Rectal smooth muscle tissue (tissue), 1 donor: Measurements from ENCODE around the gene EXOC4.

Experiments
- H3K27ac ChIP-seq: one replicate; pipeline ENCODE4 v1.7.0; 2013; ENCODE audit warnings: low read depth, low read length, inconsistent platforms
- H3K27me3 ChIP-seq: one replicate; pipeline ENCODE4 v1.7.0; 2013; ENCODE audit warnings: low read length; ENCODE audit not compliant: control insufficient read depth, insufficient read depth
- H3K36me3 ChIP-seq: one replicate; pipeline ENCODE4 v1.7.0; 2013; ENCODE audit warnings: low read length; ENCODE audit not compliant: control insufficient read depth, insufficient read depth
- H3K4me1 ChIP-seq: one replicate; pipeline ENCODE4 v1.7.0; 2013; ENCODE audit warnings: low read length; ENCODE audit not compliant: control insufficient read depth, insufficient read depth
- H3K4me3 ChIP-seq: one replicate; pipeline ENCODE4 v1.7.0; 2013; ENCODE audit warnings: low read length
- H3K9ac ChIP-seq: one replicate; pipeline ENCODE4 v1.7.0; 2013; ENCODE audit warnings: low read length

EXOC4 gene

DNA sequence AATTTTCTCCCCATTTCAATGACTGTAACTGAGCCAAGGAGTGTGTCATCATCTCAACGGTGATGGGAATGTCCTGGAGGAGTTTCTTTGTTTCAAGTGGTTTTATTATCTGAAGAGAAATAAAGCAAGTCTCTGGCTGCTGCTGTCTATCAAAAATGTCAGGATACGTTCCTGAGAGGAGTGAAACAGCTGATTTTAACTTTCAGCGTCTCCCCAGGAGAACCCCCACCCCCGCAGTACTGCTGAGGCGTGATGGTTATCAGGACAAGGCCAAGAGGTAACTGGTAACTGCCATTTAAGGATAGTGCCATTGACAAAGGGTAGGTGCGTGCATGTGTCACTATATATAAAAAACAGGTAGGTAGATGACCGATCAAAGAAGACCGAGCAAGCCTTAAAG lies 803.9 kb downstream of the EXOC4 start:
- Histone ChIP-seq H3K36me3 (no peaks in the 10 kb centered on the region), H3K27ac (no peak overlapping the region)

DNA sequence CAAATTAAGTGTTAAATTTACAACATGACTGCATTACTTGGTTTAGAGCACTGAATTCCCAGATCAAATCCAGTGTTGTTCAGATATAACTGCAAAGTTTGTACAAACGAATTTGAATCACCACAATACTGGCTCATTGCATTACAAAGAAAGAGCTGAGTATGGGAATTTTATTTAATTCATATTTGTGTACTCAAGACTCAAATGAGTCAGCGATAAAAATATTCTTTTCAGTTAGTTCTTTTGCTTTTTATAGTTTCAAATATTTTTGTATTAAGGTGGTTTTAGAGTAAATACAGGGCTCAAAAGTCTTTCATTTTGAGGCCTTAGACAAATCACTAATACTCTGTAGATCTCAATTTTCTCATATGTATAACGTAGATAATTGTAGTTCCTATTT lies 805.6 kb downstream of the EXOC4 start:
- Histone ChIP-seq H3K9ac (no peak overlapping the region), H3K36me3 (no peaks in the 10 kb centered on the region), H3K4me1 (no peaks in the 10 kb centered on the region), H3K4me3 (no peak overlapping the region), H3K27ac (no peak overlapping the region), H3K27me3 (no peaks in the 10 kb centered on the region)

More for the DNA sequence above, 803.9 kb downstream of the EXOC4 start:
- no peaks in the 10 kb centered on the region for H3K27me3 ChIP-seq
- no peak overlapping the region for H3K9ac ChIP-seq
- H3K4me3 ChIP-seq: no peak overlapping the region
- H3K4me1 ChIP-seq: no peaks in the 10 kb centered on the region

DNA sequence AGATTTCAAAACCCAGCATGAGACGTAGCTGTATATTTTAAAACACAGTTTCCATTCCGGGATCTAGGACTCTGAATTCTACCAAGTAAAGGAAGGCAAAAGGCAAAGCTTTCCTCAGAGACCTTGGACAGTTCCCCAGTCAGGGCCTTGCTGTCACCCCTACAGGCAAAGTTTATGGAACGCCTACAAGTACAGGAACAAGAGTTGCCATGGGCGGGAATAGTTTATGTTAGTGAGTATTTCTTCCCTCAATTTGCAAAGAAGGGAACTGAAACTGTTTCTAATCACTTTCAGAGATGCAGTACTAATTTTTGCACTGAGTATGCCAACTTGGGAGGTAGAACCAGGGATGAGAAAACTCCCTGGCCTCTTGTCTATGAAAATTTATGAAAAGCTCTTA lies 806.1 kb downstream of the EXOC4 start:
- Histone ChIP-seq H3K4me1 (no peaks in the 10 kb centered on the region), H3K27me3 (no peaks in the 10 kb centered on the region), H3K27ac (no peak overlapping the region), H3K9ac (no peak overlapping the region), H3K36me3 (no peaks in the 10 kb centered on the region), H3K4me3 (no peak overlapping the region)

DNA sequence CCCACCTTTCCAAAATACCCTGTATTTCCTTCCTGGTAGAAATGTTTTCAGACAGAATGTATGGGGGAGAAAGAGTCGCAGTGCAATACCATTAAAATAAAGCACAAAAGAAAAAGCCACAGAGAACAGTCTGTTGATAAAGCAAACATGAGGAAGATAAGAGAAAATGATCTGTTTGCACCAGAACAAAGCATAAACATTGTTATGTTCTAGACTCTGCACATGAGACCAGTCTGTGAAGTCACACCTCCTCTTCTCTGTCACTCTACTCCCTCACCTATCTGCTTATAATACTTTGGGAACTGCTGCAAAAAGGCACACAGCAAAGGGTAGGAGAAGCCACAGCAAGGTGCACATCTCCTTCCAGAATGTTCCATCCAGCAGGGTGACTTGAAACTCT lies 807.0 kb downstream of the EXOC4 start:
- H3K4me1 ChIP-seq: no peaks in the 10 kb centered on the region
- H3K27me3 ChIP-seq: no peaks in the 10 kb centered on the region
- no peaks in the 10 kb centered on the region for H3K36me3 ChIP-seq
- no peak overlapping the region for H3K27ac ChIP-seq
- H3K4me3 ChIP-seq: no peak overlapping the region
- H3K9ac ChIP-seq: no peak overlapping the region

DNA sequence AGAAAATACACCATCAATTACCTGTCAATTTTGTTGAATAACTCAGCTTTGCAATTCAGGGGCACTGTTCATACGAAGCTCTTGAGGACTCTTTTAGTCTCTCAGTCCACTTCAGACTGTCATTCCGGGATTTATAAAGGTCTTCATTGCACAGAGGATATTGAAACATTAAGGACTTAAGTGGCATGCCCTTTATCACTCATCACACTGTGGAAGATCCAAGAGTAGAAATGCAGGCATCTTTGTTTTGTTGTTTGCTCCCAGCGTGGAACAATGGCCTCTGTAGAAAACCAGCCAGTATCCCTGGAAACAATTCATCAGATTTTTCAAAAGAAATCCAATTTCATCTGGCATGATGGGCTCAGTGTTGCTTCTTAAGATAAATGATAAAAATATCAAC lies 808.0 kb downstream of the EXOC4 start:
- Histone ChIP-seq H3K27ac (no peak overlapping the region), H3K4me3 (no peak overlapping the region), H3K4me1 (no peaks in the 10 kb centered on the region), H3K36me3 (no peaks in the 10 kb centered on the region), H3K27me3 (no peaks in the 10 kb centered on the region), H3K9ac (no peak overlapping the region)

DNA sequence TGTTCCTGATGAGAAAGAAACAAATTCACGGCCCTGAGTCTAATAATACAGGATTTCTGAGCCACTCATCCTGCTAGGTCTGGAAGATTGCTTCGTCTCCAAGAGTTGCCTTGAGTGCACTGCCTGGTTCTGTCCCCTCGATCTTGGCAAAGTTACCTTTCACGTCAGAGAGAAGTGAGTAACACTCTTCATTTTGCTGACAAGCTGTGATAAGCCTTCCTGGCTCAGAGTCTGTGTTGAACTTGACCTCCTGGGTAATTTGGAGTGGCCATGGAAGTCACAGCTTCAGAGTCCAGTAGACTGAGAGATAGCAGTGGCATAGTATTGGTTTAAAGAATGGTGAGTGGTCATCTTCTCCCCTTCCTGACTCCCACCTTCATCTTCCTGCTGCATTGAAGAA lies 809.6 kb downstream of the EXOC4 start:
- Histone ChIP-seq H3K9ac (no peak overlapping the region), H3K4me1 (no peaks in the 10 kb centered on the region), H3K27me3 (no peaks in the 10 kb centered on the region), H3K36me3 (no peaks in the 10 kb centered on the region), H3K4me3 (no peak overlapping the region), H3K27ac (no peak overlapping the region)

DNA sequence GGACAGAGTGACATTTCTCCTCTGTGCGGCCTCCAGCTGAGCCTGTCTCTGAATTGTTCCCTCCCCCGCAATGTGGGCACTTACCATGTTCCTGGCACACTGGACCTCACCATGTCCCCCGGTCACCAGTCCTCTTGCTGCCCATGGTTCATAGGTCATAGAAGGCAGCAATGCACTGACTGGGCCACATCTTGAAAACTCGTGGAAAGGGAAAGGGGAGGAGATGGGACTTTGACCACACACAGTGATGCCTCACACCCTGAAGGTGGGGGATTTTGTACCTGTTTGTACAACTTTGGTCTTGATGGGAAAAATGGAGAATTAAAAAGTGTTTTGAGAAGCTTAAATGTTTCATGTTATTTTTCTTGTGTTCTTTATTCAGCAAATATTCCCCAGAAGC lies 812.5 kb downstream of the EXOC4 start:
- no peaks in the 10 kb centered on the region for H3K36me3 ChIP-seq
- no peaks in the 10 kb centered on the region for H3K4me1 ChIP-seq
- no peak overlapping the region for H3K9ac ChIP-seq
- no peak overlapping the region for H3K4me3 ChIP-seq
- H3K27ac ChIP-seq: no peak overlapping the region
- no peaks in the 10 kb centered on the region for H3K27me3 ChIP-seq

DNA sequence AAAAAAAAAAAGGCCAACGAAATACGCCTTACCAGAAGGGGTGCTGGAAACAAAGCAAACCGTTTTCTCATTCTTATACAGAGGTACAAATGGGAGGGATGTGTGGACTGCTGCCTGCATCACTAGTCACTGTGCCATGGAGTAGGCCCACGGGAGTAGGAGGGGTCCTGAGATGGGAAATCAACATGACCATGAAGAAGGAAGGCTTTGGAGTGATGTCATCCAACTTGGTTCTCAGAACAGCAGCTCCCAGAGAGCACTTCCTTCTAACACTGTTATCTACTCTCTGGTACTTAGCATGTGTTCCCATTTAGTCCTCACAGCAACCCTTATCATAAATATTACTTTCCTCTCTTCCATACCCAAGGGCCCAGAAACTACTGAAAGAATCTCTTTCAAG lies 814.3 kb downstream of the EXOC4 start:
- Histone ChIP-seq H3K27me3 (no peaks in the 10 kb centered on the region), H3K9ac (no peak overlapping the region), H3K36me3 (no peaks in the 10 kb centered on the region), H3K4me1 (no peaks in the 10 kb centered on the region), H3K27ac (no peak overlapping the region), H3K4me3 (no peak overlapping the region)

DNA sequence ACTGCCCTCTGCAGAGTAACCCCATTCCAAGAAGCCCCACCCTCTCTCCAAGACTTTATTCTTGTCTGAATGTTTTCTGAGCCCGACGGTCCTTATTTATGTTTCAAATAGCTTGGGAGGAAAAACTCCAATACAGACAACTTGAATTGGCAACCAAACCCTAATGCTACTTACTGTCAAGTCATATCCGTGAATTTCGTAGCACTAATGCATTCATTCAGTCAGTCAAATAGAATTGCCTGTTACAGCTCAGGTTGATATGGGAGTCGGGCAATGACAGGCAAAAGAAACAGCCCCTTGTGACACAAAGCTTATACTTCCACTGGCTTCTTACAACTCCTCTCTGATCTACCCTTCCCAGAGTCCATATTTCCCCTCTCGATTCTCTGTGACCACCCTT lies 815.8 kb downstream of the EXOC4 start:
- H3K4me3 ChIP-seq: no peak overlapping the region
- no peak overlapping the region for H3K27ac ChIP-seq
- no peaks in the 10 kb centered on the region for H3K36me3 ChIP-seq
- H3K27me3 ChIP-seq: no peaks in the 10 kb centered on the region
- H3K4me1 ChIP-seq: no peaks in the 10 kb centered on the region
- no peak overlapping the region for H3K9ac ChIP-seq

DNA sequence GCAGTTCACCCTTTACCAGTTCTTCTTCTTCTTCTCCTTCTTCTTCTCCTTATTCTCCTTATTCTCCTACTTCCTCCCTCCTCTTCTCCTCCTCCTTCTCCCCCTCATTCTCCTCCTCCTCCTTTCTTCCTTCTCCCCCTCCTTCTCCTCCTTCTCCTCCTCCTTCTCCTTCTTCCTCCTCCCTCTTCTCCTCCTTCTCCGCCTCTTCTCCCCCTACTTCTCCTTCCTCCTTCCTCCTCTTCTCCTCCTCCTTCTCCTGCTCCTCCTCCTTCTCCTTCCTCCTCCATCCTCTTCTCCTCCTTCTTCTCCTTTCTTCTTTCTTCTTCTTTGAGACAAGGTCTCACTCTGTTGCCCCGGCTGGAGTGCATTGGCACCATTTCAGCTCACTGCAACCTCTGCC lies 816.3 kb downstream of the EXOC4 start:
- Histone ChIP-seq H3K27me3 (no peaks in the 10 kb centered on the region), H3K27ac (no peak overlapping the region), H3K36me3 (no peaks in the 10 kb centered on the region), H3K4me1 (no peaks in the 10 kb centered on the region), H3K4me3 (no peak overlapping the region), H3K9ac (no peak overlapping the region)

DNA sequence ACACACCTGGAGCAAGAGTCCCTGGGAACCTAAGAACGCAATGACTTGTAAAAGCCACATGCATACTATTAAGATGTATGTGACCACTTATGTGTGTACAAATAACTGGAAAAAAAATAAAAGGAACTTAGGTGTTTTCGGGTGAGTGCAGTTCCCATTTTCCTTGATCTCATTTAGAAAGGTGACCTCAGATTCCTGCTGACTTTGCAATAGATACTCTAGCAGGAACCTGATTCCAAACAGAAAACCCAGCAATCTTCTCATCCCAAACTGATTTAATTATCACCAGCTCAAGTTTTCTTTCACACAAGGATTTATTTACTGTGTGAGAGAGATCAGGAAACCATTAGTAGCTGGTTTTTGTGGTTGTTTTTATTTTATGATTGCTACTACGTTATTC lies 817.8 kb downstream of the EXOC4 start:
- no peak overlapping the region for H3K27ac ChIP-seq
- H3K36me3 ChIP-seq: no peaks in the 10 kb centered on the region
- no peaks in the 10 kb centered on the region for H3K27me3 ChIP-seq
- H3K4me3 ChIP-seq: no peak overlapping the region
- H3K9ac ChIP-seq: no peak overlapping the region
- H3K4me1 ChIP-seq: no peaks in the 10 kb centered on the region

DNA sequence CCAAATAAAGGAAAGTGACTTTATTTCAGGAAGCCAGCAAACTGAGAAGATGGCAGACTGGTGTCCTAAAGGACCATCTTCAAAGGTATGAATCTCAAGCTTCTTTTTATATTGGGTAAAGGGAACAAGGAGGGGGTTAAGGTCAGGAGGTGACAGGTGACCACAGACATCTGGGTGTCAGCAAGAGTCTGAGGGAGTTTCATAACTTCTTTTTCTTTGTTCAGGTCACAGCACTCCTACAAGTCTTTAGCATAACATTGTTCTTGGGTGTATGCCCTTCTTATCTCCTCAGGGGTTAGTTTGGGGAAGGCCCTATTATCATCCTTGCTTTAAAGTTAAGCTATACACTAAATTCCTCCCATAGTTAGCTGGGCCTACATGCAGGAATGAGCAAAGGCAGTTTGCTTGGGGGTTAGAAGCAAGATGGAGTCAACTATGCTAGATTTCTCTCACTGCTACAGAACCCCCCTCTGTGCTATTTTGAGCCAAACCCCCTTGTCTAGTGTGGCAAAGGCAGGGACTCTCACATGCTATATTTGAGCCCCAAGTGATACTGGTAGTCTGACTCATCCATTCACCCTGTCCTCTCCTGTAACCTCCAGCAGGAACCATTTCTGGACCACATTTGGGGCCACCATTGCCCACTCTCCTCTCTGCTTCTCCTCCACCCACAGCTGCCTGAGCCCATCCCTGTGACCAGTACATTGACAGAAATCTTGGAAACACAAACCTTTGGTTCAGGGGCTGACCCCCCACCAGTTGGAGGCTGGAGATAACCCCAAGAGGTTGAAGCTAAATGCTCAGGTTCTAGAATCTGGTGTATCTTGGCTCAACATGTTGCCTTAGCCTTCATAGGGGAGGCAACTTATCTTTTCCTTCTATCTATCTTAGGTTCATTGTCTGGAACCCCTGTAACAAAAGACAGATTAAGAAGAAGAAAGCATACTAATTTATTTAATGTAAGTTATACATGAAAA lies 818.8 kb downstream of the EXOC4 start:
- no peaks in the 10 kb centered on the region for H3K27me3 ChIP-seq
- H3K27ac ChIP-seq: no peak overlapping the region
- H3K4me3 ChIP-seq: no peak overlapping the region
- H3K4me1 ChIP-seq: no peaks in the 10 kb centered on the region
- no peaks in the 10 kb centered on the region for H3K36me3 ChIP-seq
- no peak overlapping the region for H3K9ac ChIP-seq

DNA sequence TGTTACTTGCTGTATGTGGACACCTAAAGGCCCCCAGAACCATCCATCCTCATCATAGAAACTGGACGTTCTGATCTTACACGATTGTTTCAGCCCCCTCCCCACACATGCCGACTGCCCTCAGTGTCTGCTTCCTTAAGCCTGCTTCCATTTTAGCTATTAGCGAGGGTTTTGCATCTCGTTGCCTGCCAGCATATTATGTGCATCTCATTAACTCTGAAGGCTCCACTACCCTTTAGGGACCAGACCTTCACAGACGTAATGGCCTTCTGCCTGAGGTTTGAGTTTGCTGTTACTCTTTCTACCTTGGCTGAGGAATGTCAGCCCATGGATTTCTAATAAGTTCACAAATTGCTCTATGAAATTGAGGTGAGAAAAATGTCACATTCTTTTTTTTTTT lies 820.4 kb downstream of the EXOC4 start:
- Histone ChIP-seq H3K4me3 (no peak overlapping the region), H3K27me3 (no peaks in the 10 kb centered on the region), H3K36me3 (no peaks in the 10 kb centered on the region), H3K27ac (no peak overlapping the region), H3K9ac (no peak overlapping the region), H3K4me1 (no peaks in the 10 kb centered on the region)
